Fibroblast of mammary gland (primary cell): ENCODE measurements around the gene ZNF638.

ENCODE experiments used
- DNase-seq: peaks from one replicate; pipeline ENCODE4 v3.0.0-alpha.2; 2010; ENCODE audit warnings: low read depth
- H3K4me3 ChIP-seq: 2 replicates; pipeline ENCODE4 v1.5.1; 2011; ENCODE audit warnings: low read depth, mild to moderate bottlenecking, low read length, moderate library complexity; ENCODE audit not compliant: control insufficient read depth
- TF ChIP-seq, protein P1 (sequence below): conservative IDR thresholded peaks from 2 replicates; pipeline ENCODE4 v1.5.1; 2011; ENCODE audit warnings: low read depth, low read length, inconsistent platforms; ENCODE audit not compliant: control insufficient read depth, insufficient read depth

ZNF638 gene

DNA sequence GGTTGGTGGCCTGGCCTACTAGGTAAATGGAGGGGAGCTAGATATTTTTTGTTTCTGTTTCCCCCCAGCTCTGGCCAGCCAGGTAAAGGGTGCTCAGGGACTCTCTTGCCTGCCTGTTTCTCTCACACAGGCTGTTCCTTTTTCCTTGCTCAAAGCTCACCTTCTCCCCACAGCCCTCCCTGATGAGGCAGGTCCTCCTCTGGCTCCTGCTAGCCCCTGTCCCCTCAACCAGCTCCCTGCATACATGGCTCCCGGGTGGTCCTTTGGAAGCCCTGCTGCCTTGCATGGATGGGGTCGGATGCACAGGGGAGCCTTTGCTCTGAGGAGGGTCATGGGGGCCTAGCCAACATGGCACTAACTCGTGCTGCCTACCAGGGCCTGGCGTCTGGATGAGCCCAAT lies 149.5 kb downstream of the ZNF638 start:
- H3K4me3 ChIP-seq, result no peak overlapping the region
- no peak for DNase-seq
- TF ChIP-seq, protein P1, sequence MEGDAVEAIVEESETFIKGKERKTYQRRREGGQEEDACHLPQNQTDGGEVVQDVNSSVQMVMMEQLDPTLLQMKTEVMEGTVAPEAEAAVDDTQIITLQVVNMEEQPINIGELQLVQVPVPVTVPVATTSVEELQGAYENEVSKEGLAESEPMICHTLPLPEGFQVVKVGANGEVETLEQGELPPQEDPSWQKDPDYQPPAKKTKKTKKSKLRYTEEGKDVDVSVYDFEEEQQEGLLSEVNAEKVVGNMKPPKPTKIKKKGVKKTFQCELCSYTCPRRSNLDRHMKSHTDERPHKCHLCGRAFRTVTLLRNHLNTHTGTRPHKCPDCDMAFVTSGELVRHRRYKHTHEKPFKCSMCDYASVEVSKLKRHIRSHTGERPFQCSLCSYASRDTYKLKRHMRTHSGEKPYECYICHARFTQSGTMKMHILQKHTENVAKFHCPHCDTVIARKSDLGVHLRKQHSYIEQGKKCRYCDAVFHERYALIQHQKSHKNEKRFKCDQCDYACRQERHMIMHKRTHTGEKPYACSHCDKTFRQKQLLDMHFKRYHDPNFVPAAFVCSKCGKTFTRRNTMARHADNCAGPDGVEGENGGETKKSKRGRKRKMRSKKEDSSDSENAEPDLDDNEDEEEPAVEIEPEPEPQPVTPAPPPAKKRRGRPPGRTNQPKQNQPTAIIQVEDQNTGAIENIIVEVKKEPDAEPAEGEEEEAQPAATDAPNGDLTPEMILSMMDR, result no peak

DNA sequence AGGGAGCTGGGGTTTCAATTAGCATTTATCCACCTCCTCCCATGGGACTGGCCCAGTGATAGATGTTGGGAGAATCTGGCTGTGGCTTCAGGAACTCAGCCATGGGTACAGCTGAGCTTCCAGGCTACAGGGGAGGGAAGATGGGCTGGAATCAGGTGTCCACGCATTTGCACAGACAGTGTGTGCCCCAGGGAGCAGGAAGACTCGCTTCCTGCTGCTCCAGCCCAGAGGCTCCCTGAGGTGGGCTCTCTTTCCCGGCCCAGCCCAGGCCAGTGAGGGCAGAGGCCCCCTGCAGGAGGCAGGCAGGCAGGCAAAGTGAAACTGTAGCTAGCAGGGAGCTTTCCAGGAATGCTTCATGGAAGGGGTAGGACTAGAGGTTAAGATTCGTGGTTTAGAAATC lies 150.5 kb downstream of the ZNF638 start:
- no peak for DNase-seq
- no peak overlapping the region for H3K4me3 ChIP-seq
- TF ChIP-seq, protein P1, result no peak

DNA sequence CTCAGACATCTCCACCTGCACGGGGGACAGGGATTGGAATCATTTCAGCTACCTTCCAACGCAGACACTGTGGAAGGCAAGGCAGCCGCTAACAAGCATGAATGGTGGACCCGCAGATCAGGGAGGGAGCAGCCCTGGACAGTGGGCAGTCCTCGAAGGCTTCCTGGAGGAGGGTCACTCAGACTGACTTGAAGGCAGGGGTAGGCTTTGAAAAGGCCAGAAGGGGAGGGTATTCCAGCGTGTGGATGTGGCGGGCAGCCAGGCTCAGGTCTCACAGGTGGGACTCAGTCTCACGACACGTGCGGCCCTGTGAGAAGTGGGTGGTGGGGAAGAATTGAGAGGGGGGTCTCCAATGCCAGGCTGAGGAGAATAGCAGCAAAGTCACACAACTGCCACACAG lies 151.7 kb downstream of the ZNF638 start:
- TF ChIP-seq, protein P1, result no peak
- no peak overlapping the region for H3K4me3 ChIP-seq
- DNase-seq, result no peak

DNA sequence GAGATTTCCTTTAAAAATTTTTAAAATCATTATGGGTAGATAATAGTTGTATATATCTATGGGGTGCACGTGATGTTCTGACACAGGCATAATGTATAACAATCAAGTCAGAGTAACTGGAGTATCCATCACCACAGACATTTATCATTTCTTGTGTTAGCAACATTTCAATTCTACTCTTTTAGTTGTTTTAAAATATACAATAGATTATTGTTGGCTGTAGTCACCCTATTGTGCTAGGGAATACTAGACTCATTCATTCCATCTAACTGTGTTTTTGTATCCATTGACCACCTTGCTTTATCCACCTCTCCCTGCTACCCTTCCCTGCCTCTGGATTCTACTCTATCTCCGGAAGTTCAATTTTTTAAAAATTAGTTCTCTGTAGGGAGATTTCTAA lies 152.8 kb downstream of the ZNF638 start:
- no peak for DNase-seq
- H3K4me3 ChIP-seq, result no peak overlapping the region
- TF ChIP-seq, protein P1, result no peak
